Stimulated activated CD4-positive, alpha-beta T cell treated with anti-CD3 and anti-CD28 coated beads, Interleukin-15, amount 100 ng/mL, for 1 hour (primary cell): ENCODE data around the gene SEPTIN1.
"Not testable (repeated sequence)": the region's sequence is repeated elsewhere in the genome, so short reads cannot be mapped to it uniquely, and the experiment has no call there.

Experiments
- DNase-seq, 2 donors: peaks; one replicate each; pipeline ENCODE4 v3.0.0-alpha.2; 2020; ENCODE audit warnings: low read depth in 1 of 2, low spot score in 1 of 2

The SEPTIN1 gene

DNA sequence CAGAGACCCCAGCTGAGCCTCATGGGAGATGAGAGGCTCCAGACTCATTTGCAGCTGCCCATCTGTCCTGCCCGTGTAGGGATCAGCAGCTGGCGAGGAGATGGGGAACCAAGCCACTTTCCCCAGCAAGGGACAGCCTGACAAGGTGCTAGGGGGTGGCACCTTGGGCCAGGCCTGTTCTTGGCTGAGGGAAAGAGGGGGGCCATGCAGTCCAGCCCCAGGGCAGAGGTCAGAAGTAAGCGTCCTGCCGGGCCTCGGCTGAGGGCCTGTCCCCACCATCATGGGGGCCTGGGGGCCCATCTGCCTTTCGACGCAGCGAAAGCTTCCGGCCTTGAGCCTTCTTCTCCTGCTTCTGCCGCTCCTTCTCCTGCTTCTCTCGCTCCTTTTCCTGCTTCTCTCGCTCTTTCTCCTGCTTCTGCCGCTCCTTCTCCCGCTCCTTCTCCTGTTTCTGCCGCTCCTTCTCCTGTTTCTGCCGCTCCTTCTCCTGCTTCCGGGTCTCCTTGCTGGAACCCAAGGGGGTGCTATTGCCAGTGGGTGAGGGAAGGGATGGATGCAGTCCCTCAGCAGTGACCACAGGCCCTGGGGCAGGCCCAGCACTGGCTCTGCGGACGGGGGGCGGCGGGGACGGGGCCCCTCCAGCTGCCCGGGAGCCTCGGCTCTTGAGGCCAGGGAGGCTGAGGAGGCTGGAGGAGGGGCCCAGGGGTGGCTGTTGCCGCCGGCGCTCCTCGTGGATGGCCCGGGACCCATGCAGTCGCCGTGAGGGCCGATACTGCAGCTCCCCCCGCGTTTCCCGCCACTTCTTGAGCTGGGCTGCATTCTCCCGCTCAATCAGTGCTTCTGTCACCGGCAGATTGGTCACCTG lies 24.4 kb downstream of the SEPTIN1 start:
- DNase-seq, result no peak

DNA sequence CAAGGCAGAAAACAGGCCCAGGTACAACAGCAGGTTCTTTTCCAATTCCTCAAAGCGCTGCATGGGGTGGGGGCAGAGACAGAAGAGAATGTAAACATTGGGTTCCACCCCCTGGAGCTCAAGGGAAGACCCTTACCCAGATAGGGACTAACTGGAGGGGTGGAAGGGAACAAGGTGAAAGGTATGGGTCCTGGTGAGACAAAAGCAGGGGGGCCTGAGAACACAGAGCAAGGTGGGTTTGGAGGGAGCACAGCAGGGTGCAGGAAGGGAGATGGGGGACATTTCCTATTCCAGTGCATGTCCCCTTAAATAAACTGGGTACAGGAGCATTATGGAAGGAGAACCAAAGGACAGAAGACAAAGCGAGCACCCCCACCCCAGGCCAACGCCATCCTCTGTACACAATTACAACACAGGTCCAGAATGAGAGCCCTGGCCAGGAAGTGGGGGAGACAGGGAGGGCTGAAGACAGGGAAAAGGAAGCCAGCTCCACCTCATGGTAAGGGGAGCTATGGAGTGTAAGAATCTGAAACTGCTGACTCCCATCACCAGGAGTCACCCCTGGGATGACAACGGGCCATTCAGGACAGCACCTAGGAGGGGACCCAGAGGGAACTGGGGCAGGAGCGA lies 25.2 kb downstream of the SEPTIN1 start:
- no peak for DNase-seq

DNA sequence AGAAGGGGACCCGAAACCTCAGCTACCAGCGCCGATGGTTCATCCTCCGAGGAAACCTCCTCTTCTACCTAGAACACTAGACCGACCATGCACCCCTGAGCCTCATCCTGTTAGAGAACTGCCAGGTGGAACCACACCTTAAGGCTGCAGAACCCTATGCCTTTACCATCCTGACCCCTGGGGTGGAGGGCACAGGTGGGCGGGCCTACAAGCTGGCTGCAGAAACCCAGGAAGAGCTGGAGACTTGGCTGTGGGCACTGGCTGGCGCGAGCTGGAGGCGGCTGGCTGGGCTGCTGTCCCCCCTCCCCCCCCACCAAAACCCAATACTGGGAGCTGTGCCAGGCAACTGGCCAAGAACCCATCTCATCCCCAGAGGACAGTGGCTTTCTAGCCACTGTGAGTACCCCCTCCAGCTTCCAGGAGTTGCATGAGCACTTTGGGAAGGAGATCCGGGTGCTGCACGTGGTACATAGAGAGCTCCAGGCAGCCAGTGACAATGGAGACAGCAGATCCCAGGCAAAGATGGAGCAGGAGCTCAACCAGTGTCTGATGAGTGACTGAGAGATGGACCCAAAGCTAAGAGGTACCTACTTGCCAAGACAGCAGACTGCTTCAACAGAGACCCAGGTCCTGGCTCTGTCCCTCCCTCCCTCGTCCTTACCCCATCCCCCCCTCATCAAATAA lies 25.8 kb downstream of the SEPTIN1 start:
- DNase-seq, result no peak

DNA sequence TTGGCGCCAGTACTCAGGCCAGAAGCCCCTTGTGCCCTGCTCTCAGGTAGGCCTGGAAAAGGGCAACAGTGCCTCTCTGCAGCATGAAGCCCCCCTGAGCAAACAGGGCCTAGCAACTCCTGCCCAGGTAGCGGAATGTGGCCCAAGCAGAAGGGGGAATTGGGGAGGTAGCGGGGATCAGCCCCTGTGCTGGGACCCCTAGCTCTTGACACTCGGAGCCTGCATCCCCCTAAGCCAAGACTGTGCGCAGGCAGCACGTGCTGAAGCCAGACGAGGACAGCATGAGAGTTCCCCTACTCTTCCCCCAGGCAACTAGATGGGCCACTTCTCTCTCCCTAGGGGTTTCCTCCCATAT lies 26.4 kb downstream of the SEPTIN1 start:
- DNase-seq, result no peak

DNA sequence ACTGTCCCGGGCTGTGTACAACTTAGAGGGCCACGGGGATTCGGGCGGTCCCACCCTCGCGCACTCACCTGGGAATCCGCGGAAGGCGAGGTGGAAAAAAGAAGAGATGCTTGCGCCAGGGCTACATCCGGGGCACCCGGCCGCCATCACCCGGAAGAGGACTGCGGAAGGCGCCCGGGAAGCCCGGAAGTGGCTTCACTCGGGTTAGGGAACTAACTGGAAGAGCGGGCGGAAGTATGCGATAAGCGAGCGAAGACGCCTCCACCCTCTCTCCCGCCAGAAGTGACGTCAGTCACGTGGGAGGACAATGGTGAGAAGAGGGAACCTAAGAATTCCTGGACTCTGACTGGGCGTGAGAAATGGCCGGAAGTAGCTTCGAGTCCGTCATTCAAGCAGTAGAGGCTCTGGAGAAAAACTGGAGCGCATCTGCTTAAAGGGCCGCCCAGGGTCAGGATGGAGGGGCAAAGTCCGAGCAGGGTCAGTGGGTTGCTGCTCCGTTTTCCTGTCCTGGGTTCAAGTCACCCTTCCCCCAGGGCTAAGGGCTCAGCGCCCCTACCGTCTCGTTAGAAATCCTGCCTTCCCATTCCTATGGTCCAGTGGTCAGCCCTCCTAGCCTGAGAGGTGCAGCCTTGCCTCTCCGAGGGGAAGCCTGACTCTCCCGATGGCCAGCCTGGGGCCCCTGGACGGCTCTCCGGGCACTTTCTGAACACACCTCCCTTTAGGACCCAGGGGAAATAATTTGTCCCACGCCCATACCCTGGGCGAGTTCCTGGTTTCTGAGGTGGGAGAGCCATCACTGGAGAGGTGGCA lies 27.0 kb downstream of the SEPTIN1 start, which contains the start of gene CD2BP2:
CD2BP2 (minus strand) TSS at position 165 of the 810 bp plus-strand sequence. CDS start 627 bp downstream, outside the sequence.
- peak; percentile 76 for DNase-seq

DNA sequence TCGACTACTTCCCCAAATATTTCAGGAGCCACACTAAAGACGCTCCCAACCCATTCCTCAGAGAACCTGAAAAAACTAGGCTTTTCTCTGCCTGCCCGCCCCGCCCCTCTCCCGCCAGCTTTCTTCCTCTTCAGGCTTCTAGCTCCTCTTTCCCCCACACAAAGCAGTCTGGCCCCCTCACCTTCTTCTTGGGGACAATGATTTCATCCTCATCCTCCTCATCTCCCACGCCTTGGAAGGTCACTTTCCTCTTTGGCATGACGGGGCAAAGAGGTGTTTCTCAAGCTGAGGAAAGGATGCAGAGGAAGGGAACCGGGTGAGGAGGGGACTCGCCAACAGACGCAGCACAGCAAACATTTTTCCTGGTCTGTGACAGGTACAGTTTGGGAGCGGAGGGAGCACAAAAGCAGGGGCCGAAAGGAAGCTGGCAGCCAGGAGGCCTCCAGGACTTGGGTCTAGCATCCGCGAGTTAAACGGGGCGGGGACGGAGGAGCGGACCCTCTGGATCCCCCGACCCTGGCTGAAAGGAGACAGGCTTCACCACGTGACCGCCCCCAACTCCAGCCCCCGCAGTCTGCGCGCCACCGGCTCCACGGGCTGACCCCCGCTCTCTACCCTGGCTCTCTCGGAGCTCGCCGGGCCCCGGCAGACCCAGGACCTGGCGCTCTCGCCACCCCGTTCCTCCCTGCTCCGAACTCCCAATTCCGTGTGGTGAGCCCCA lies 27.8 kb downstream of the SEPTIN1 start:
- no peak for DNase-seq

DNA sequence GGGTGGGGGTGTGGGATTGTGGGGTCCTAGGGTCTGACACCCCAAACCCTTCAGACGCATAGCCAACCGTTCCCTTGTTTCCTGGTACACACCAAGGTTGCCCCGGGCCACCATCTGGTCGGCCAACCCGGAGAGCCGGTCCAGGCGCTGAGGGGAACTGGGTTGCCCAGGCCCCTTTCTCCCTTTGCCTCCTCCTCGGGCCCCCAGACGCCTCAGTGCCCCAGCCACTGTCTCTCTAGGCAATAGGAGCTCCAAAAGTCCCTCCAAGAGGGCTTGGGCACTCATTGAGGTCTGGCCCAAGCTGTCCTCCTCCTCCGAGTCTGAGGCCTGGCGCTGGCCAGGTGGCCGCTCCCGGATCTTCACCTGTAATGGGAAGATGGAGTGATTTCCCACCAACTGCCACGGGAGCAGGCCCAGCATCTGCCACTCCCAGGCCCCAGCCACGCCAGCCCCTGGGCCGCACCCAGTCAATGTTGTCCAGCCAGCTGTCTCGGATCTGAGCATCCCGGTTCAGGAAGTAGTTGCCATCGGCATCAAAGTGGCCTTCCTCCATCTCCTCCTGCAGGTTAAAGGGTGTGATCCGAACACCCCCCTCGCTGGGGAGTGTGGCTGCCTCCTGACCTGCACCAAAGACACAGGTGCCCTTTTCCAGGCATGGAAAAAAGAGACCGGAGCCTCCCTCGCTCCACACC lies 28.8 kb downstream of the SEPTIN1 start:
- DNase-seq, result no peak

DNA sequence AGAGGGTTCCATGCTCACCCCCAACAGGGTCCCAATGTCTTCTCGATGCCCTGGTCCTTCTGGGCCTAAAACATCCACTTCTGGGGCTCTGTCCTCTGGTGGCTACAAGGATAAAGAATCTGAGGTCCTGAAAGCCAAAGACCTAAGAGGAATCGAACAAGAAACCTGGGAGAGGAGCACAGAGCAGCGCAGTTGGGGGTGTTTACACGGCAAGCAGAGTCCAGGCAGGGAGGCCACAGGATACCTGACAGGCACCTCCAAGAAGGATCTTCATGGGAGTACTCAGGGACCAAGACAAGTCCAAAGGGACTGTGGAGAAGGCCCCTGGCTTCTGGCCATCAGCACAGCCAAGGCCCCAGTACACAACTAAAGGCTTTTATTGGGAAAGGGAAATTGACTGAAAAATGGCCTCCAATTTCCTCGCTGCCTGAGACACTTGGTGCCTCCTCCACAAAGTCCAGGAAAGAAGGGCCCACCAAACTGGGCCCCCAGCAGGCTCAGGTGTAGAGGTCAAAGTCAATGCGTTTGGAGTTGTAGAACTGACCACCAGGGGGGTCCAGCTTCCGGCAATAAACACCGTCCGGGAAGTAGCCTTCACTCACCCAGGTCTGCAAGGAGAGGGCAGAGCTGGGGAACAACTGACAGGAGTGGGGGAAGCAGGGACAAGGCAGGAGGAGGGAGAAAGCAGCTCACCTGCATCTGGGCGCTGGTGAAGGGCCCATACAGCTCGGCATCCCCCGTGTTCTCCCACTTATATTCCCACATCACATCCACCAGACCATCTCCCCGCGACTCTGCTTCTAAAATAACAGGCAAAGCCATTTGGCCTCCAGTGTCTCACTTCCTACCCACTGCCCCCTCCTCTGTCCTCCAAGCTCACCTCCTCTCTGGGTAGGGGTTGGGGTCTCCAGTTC lies 29.6 kb downstream of the SEPTIN1 start:
- DNase-seq, result no peak

DNA sequence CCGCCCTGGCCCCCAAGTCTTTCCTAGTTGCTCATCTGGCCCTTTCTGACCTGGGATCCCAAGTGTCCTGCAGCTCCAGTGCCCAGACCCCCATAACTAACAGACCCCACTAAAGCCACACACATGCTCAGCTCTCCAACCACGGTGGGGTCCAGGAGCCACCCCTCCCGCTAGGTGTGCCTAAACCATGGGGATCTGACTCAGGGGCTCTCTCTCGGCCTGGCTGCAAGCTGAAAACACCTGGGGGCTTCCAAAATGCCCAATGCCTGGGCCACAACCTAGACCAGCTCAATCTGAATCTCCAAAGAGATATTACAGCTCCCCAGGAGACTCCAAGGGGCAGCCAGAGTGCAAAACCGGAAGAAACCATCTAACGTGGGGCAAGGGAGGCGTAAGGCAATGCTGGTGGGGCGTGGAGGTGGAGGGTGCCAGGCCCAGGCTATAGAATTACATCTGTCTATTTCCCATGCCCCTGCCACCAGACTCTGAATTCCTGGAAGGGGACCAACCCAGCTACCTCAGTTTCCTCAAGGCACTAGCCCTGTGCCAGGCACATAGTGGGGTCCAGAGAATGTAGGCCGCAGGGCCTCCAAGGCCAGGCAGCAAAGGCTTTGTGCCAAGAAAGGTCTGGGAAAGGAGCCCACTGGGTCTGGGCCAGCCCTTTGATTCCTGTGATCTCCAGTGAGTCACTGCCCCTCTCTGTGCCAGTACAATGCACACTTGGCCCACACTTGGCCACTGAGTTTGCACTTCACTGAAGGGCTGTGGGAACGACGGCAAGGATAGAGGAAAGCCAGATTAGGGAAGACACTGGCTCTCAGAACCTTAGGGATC lies 30.6 kb downstream of the SEPTIN1 start:
- DNase-seq, result no peak

DNA sequence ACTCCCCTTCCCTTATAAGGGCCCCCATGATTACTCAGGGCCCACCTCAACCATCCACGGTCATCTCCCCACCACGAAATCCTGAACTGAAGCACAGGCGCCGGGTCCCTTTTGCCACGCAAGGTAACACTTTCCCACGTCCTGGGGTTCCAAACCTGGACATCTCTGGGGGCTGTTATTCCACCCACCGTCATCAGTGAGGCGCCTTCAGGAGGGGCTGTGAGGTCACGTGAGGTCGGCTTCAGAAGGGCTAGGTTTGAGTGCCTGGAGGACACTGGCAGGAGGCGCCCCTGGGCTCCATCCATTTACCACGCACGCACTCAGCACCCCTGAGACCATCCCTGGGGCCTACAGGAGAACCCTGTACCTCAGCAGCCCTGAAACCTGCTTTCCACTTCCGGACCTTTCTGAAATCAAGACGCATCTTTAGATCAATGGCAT lies 31.3 kb downstream of the SEPTIN1 start:
- no peak for DNase-seq

DNA sequence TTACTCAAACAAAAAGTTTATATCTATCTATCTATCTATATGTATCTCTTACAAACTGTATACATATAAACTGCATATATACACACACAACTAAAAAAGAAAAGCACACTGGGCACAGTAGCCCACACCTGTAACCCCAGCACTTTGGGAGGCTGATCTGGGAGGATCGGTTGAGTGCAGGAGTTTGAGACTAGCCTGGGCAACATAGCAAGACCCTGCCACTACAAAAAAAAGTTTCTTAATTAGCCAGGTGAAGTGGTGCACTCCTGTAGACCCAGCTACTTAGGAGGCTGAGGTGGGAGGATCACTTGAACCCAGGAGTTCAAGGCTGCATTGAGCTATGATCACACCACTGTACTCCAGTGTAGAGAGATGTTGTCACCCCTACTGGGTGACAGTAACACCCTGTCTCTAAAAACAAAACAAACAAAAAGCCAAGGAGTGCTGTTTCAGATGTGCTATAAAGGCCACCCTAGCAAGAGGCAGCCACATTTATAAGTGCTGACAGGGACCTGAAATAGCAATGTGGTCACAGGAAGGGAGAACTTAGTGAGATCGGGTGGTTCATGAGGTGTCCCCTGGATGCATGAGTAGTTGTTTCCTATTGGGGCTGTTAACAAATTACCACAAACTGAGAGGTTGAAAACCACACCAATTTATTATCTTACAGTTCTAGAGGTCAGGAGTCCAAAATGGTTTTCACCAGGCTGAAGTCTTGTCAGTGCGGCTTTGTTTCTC lies 32.1 kb downstream of the SEPTIN1 start:
- no peak for DNase-seq

DNA sequence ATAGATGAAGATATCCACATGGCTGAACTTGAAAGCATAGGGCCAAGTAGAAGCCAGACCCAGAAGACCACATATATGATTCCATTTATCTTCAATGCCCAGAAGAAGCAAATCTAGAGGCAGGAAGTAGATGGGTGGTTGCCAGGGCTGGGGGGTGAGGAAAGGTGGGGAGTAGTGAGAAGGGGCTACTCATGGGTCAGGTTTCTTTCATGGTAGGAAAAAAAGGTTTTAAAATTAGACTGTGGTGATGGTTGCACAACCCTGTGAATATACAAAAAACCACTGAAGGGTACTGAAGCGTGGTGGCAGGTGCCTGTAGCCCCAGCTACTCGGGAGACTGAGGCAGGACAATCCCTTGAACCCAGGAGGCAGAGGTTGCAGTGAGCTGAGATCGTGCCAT lies 32.7 kb downstream of the SEPTIN1 start:
- DNase-seq, result no peak

DNA sequence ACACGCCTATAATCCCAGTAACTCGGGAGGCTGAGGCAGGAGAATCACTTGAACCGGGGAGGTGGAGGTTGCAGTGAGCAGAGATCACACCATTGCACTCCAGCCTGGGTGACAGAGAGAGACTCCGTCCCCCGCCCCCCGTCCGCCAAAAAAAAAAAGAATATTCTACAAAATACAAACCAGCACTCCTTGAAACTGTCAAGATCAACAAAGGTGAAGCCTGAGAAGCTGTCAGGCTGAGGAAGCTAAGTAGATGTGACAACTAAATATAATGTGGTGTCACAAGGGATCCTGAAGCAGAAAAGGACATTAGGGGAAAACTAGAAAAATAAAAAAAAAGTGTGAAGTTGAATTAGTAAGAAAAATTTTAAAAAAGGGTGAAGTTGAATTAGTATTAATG lies 33.4 kb downstream of the SEPTIN1 start:
- no peak for DNase-seq

DNA sequence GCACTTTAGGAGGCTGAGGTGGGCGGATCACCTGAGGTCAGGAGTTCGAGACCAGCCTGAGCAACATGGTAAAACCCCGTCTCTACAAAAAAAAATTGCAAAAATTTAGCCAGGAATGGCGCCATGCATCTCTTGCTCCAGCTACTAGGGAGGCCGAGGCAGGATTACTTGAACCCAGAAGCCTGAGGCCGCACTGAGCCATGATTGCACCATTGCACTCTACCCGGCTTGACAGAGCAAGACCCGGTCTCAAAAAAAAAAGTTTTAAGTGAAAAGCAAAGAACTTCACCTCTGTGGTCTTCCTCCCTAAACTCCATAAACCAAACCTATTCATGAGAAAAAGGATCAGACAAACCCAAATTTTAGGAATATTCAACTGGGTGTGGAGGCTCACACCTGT lies 34.2 kb downstream of the SEPTIN1 start:
- no peak for DNase-seq

DNA sequence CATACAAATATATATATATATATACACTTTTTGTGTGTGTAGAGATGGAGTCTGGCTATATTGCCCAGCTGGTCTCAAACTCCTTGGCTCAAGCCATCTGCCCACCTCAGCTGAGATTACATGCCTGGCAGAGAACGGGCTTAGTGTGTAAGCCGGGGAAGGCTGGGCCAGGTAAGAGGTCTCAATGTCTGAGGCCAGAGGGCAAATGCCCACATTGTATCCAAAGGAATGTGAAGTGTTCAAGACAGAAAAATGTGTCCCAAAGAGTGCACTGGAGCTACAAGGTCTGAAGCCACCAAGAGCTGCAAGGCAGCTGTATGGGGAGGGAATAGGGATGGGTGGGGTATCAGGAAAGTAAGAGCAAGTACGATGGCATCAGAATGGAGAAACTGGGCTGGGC lies 36.1 kb downstream of the SEPTIN1 start:
- DNase-seq, result no peak

DNA sequence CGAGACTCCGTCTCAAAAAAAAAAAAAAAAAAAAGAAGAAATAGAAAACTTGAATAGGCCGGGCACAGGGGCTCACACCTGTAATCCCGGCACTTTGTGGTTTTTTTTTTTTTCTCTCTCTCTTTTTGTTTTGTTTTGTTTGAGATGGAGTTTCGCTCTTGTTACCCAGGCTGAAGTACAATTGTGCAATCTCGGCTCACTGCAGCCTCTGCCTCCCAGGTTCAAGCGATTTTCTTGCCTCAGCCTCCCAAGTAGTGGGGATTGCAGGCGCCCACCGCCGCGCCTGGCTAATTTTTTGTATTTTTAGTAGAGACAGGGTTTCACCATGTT lies 38.9 kb downstream of the SEPTIN1 start:
- DNase-seq, result not testable (repeated sequence)

DNA sequence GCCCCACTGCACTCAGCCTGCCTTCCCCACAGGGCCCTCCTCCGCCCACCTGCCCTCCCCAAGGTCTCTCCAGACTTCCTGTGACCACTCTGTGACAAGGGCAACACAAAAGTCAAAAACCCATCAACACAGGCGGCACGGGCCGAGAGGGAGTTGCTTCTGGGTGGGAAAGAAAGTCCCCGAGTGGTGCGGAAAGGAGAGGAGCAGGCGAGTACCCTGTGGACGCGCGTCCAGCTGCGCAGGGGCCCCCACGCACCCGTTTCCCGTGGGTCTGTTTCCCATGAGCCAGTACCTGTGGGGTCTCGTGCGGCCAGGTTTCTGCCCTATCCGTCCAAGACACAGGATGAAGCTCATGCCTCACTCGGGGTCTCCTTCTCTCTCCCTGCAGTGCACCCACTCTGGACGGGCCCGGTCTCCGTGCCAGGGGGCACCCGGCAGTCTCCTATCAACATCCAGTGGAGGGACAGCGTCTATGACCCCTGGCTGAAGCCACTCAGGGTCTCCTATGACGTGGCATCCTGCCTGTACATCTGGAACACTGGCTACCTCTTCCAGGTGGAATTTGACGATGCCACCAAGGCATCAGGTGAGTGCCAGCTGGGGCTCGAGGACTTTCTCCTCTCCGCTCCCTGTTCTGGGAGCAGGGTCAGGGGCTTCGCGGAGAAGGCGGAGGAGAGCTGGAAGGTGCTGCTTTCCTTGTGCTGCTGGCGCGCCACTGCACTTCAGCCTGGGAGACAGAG lies 39.4 kb downstream of the SEPTIN1 start:
- DNase-seq, result no peak
